Osteoblast (primary cell): ENCODE measurements around the gene SLC25A24. TPM values are rescaled to one million over a fixed set of nuclear protein-coding genes. Genes with fewer than 3 reads are reported as not detected.

Source experiments
- DNase-seq: peaks from one replicate; pipeline ENCODE4 v3.0.0; 2011; ENCODE audit warnings: low spot score, mixed read lengths; ENCODE audit not compliant: insufficient read length; ENCODE audit errors: missing footprints
- H2AFZ ChIP-seq: 2 replicates; pipeline ENCODE4 v1.6.0; 2011; ENCODE audit warnings: mild to moderate bottlenecking, low read length
- H3K27ac ChIP-seq: 2 replicates; pipeline ENCODE4 v1.5.1; 2011; ENCODE audit warnings: mild to moderate bottlenecking, low read depth, low read length, moderate library complexity
- H3K27me3 ChIP-seq: 2 replicates; pipeline ENCODE4 v1.6.0; 2012; ENCODE audit warnings: mild to moderate bottlenecking, control low read depth, inconsistent platforms, low read length, moderate library complexity; ENCODE audit not compliant: insufficient read depth
- H3K36me3 ChIP-seq: 2 replicates; pipeline ENCODE4 v1.5.1; 2011; ENCODE audit warnings: mild to moderate bottlenecking, low read length, control low read depth, moderate library complexity; ENCODE audit not compliant: insufficient read depth
- H3K4me1 ChIP-seq: 2 replicates; pipeline ENCODE4 v1.5.1; 2011; ENCODE audit warnings: mild to moderate bottlenecking, low read length, control low read depth, moderate library complexity; ENCODE audit not compliant: insufficient read depth
- H3K4me2 ChIP-seq: 2 replicates; pipeline ENCODE4 v1.6.0; 2011; ENCODE audit warnings: mild to moderate bottlenecking, low read length; ENCODE audit not compliant: insufficient read depth
- H3K4me3 ChIP-seq: fragments of 200-600 bp; sonication (generic); 3 replicates; pipeline ENCODE4 v1.5.1; 2012; ENCODE audit warnings: mild to moderate bottlenecking, low read length, inconsistent platforms; ENCODE audit not compliant: insufficient read depth
- H3K79me2 ChIP-seq: 2 replicates; pipeline ENCODE4 v1.6.0; 2012; ENCODE audit warnings: mild to moderate bottlenecking, low read length, control low read depth, inconsistent platforms; ENCODE audit not compliant: insufficient read depth
- H3K9me3 ChIP-seq: 2 replicates; pipeline ENCODE4 v1.5.1; 2011; ENCODE audit warnings: low read depth, low read length, control low read depth
- H4K20me1 ChIP-seq: 2 replicates; pipeline ENCODE4 v1.6.0; 2012; ENCODE audit warnings: mild to moderate bottlenecking, low read length, control low read depth; ENCODE audit not compliant: insufficient read depth
- CTCF ChIP-seq: IDR thresholded peaks from 2 replicates; pipeline ENCODE4 v1.5.1; 2011; ENCODE audit warnings: mild to moderate bottlenecking, low read depth, low read length, moderate library complexity; ENCODE audit errors: extremely low read depth
- total RNA-seq: library from RNA; depleted of rRNA; stranded (reverse); fragments of >200 nt; gene quantifications from 2 replicates; pipeline ENCODE4 v1.2.3, GENCODE V29; 2012

The SLC25A24 gene
- total RNA-seq, 1 donor: 42.3 TPM

GRCh38 chr1:108201687-108202086 lies 1.5 kb upstream of the SLC25A24 start:
- H3K36me3 ChIP-seq: peaks cover 10% of the 10 kb centered on the region

DNA sequence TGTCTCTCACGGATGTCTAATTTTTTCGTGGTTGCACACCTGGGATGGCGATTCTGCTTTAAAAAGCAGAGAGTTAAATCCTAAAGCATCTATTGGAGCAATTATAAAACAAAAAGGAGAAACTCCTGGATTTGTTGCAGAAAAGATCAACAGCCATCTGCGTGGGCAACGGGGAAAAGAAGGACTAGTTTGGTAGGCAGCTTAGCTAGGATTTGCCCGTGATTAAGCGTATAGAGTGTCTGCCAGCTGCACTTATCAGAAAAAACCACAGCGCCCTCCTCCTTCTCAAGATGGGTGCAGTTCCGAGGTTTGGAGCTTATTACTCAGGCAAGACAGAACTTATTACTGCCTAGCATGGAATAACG lies 526 bp upstream of the SLC25A24 start:
- Histone ChIP-seq H3K27ac (peak overlapping the region; percentile 66), H3K9me3 (no peaks in the 10 kb centered on the region), H3K79me2 (peaks cover 43% of the 10 kb centered on the region), H3K4me3 (peak overlapping the region; percentile 94), H2AFZ (peak overlapping the region; percentile 99), H3K36me3 (peaks cover 10% of the 10 kb centered on the region), H3K4me2 (peak overlapping the region; percentile 96), H3K4me1 (peaks cover 10% of the 10 kb centered on the region), H4K20me1 (peaks cover 11% of the 10 kb centered on the region), H3K27me3 (no peaks in the 10 kb centered on the region)
- peak; percentile 28 for TF ChIP-seq CTCF
- DNase-seq: peak; percentile 93

More at GRCh38 chr1:108201687-108202086, 1.5 kb upstream of the SLC25A24 start:
- Histone ChIP-seq H2AFZ (no peak overlapping the region), H3K79me2 (peaks cover 33% of the 10 kb centered on the region), H3K9me3 (no peaks in the 10 kb centered on the region), H3K4me1 (peaks cover 10% of the 10 kb centered on the region), H3K4me3 (no peak overlapping the region), H4K20me1 (peaks cover 11% of the 10 kb centered on the region), H3K4me2 (no peak overlapping the region), H3K27ac (no peak overlapping the region), H3K27me3 (no peaks in the 10 kb centered on the region)
- no peak for DNase-seq
- TF ChIP-seq CTCF: no peak

DNA sequence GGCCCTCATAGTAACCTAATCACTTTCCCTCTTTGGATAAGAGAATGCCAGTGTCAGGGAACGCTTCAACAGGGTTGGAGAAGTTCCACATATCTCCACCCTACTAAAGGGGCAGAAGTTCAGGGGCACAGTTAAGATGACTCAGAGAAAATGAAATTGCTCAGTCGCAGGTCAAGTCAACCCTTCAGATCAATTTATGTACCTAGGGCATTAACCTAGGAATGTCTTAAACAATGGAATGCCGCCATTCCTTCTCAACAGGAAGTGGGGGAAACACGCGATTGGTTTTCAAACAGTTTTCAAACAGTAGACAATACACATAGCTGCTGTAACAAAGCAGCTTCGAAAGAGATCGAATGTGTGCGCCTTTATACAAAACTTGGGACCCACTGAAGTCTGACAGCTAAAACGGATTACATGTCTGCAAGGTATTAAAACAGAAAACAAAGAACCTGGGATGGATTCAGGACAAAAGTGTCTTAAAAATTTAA lies 897 bp downstream of the SLC25A24 start:
- no peaks in the 10 kb centered on the region for H3K27me3 ChIP-seq
- H3K79me2 ChIP-seq: peaks cover 57% of the 10 kb centered on the region
- peaks cover 10% of the 10 kb centered on the region for H3K36me3 ChIP-seq
- peak; percentile 73 for DNase-seq
- H2AFZ ChIP-seq: peak overlapping the region; percentile 90
- peaks cover 11% of the 10 kb centered on the region for H4K20me1 ChIP-seq
- peak overlapping the region; percentile 94 for H3K4me3 ChIP-seq
- no peaks in the 10 kb centered on the region for H3K9me3 ChIP-seq
- H3K4me2 ChIP-seq: peak overlapping the region; percentile 96
- peak overlapping the region; percentile 66 for H3K27ac ChIP-seq
- TF ChIP-seq CTCF: no peak
- H3K4me1 ChIP-seq: peaks cover 10% of the 10 kb centered on the region

- peaks cover 93% of the 10 kb centered on the region for H3K79me2 ChIP-seq
- no peak for TF ChIP-seq CTCF
- peaks cover 5% of the 10 kb centered on the region for H3K4me1 ChIP-seq
- H2AFZ ChIP-seq: no peak overlapping the region
- peaks cover 27% of the 10 kb centered on the region for H4K20me1 ChIP-seq
- H3K4me3 ChIP-seq: no peak overlapping the region
- H3K36me3 ChIP-seq: peaks cover 15% of the 10 kb centered on the region
- no peak for DNase-seq
- no peaks in the 10 kb centered on the region for H3K27me3 ChIP-seq
- no peak overlapping the region for H3K27ac ChIP-seq
- no peaks in the 10 kb centered on the region for H3K9me3 ChIP-seq
- no peak overlapping the region for H3K4me2 ChIP-seq
Observed at GRCh38 chr1:108194051-108194450, 6.1 kb downstream of the SLC25A24 start.
